ENCODE measurements around the gene FHL2.

The FHL2 gene

GRCh38 chr2:105321875-105322646 lies 76.8 kb downstream of the FHL2 start:
- no peak overlapping the region for H3K4me3 ChIP-seq (ENCODE audit: low read depth, low read length)
- no peak for DNase-seq (ENCODE audit: low read depth)

GRCh38 chr2:105320651-105321215 lies 78.1 kb downstream of the FHL2 start:
- DNase-seq (ENCODE audit: low read depth) = no peak

More at GRCh38 chr2:105321875-105322646, 76.8 kb downstream of the FHL2 start:
- TF ChIP-seq CTCF (IDR thresholded peaks at IDR 0.05; ENCODE audit: insufficient read depth, low read depth, low read length, missing control alignments) = no peak

GRCh38 chr2:105317937-105318336 lies 80.9 kb downstream of the FHL2 start:
- no peak for DNase-seq (ENCODE audit: low read depth)
- TF ChIP-seq CTCF (IDR thresholded peaks at IDR 0.05; ENCODE audit: insufficient read depth, low read depth, low read length, missing control alignments) = no peak
- H3K4me3 ChIP-seq (ENCODE audit: low read depth, low read length) = no peak overlapping the region

More at GRCh38 chr2:105320651-105321215, 78.1 kb downstream of the FHL2 start:
- no peak for TF ChIP-seq CTCF (IDR thresholded peaks at IDR 0.05; ENCODE audit: insufficient read depth, low read depth, low read length, missing control alignments)
- H3K4me3 ChIP-seq (ENCODE audit: low read depth, low read length) = no peak overlapping the region

GRCh38 chr2:105315314-105315713 lies 83.5 kb downstream of the FHL2 start:
- DNase-seq (ENCODE audit: low read depth) = peak; percentile 57
- no peak for TF ChIP-seq CTCF (IDR thresholded peaks at IDR 0.05; ENCODE audit: insufficient read depth, low read depth, low read length, missing control alignments)
- H3K4me3 ChIP-seq (ENCODE audit: low read depth, low read length) = no peak overlapping the region

GRCh38 chr2:105313877-105314276 lies 85.0 kb downstream of the FHL2 start:
- no peak for TF ChIP-seq CTCF (IDR thresholded peaks at IDR 0.05; ENCODE audit: insufficient read depth, low read depth, low read length, missing control alignments)
- no peak overlapping the region for H3K4me3 ChIP-seq (ENCODE audit: low read depth, low read length)
- peak; percentile 23 for DNase-seq (ENCODE audit: low read depth)
